GM23248 (cell line): ENCODE results near the gene RAD51C.

ENCODE experiments used
- EZH2 ChIP-seq: fragments of 200-600 bp; sonication (generic); IDR thresholded peaks from 2 replicates; pipeline ENCODE4 v1.6.1; 2018; ENCODE audit warnings: antibody characterized with exemption, mild to moderate bottlenecking; ENCODE audit not compliant: insufficient read depth, poor library complexity, severe bottlenecking
- EZH2phosphoT487 ChIP-seq: fragments of 200-600 bp; sonication (generic); IDR thresholded peaks from 2 replicates; pipeline ENCODE4 v1.6.1; 2018; ENCODE audit warnings: antibody characterized with exemption, moderate library complexity, mild to moderate bottlenecking, low read depth; ENCODE audit not compliant: insufficient read depth

GRCh38 chr17:58688521-58688920, 3.9 kb upstream of the RAD51C start:
- TF ChIP-seq EZH2, result no peak
- TF ChIP-seq EZH2phosphoT487, result no peak
